H1 (cell line): Measurements from ENCODE around the gene L1TD1.

Source experiments
- KDM5A ChIP-seq: fragments of 200-600 bp; IDR thresholded peaks from 2 replicates; pipeline ENCODE4 v1.7.1; 2012; ENCODE audit warnings: mild to moderate bottlenecking, low read length, inconsistent platforms, mixed read lengths
- TF ChIP-seq, protein P1 (sequence below), 3 experiments: IDR thresholded peaks; 1 replicate in 2 of 3; 2 replicates in 1 of 3; pipeline versions ENCODE4 v1.5.1 to v1.6.1; 2011; ENCODE audit warnings: low read length in 3 of 3, mild to moderate bottlenecking in 3 of 3, inconsistent platforms in 2 of 3, low read depth in 1 of 3, moderate library complexity in 1 of 3; ENCODE audit not compliant: insufficient read depth in 1 of 3; ENCODE audit errors: control extremely low read depth in 1 of 3

GRCh38 chr1:62198781-62199125 lies 4.1 kb downstream of the L1TD1 start:
- TF ChIP-seq, protein P1, sequence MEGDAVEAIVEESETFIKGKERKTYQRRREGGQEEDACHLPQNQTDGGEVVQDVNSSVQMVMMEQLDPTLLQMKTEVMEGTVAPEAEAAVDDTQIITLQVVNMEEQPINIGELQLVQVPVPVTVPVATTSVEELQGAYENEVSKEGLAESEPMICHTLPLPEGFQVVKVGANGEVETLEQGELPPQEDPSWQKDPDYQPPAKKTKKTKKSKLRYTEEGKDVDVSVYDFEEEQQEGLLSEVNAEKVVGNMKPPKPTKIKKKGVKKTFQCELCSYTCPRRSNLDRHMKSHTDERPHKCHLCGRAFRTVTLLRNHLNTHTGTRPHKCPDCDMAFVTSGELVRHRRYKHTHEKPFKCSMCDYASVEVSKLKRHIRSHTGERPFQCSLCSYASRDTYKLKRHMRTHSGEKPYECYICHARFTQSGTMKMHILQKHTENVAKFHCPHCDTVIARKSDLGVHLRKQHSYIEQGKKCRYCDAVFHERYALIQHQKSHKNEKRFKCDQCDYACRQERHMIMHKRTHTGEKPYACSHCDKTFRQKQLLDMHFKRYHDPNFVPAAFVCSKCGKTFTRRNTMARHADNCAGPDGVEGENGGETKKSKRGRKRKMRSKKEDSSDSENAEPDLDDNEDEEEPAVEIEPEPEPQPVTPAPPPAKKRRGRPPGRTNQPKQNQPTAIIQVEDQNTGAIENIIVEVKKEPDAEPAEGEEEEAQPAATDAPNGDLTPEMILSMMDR (IDR thresholded peaks at IDR 0.05; ENCODE audit: control extremely low read depth in 1 of 3, insufficient read depth in 1 of 3, low read depth in 1 of 3, low read length in 3 of 3) = no peak
- no peak for TF ChIP-seq KDM5A
